ENCODE results near the gene FAM89B.

FAM89B gene

GRCh38 chr11:65589444-65590239 lies 17.3 kb downstream of the FAM89B start:
- TF ChIP-seq TAF1 (IDR thresholded peaks at IDR 0.05; ENCODE audit: borderline replicate concordance, insufficient read depth, low read length) = no peak
- TF ChIP-seq, protein P1, sequence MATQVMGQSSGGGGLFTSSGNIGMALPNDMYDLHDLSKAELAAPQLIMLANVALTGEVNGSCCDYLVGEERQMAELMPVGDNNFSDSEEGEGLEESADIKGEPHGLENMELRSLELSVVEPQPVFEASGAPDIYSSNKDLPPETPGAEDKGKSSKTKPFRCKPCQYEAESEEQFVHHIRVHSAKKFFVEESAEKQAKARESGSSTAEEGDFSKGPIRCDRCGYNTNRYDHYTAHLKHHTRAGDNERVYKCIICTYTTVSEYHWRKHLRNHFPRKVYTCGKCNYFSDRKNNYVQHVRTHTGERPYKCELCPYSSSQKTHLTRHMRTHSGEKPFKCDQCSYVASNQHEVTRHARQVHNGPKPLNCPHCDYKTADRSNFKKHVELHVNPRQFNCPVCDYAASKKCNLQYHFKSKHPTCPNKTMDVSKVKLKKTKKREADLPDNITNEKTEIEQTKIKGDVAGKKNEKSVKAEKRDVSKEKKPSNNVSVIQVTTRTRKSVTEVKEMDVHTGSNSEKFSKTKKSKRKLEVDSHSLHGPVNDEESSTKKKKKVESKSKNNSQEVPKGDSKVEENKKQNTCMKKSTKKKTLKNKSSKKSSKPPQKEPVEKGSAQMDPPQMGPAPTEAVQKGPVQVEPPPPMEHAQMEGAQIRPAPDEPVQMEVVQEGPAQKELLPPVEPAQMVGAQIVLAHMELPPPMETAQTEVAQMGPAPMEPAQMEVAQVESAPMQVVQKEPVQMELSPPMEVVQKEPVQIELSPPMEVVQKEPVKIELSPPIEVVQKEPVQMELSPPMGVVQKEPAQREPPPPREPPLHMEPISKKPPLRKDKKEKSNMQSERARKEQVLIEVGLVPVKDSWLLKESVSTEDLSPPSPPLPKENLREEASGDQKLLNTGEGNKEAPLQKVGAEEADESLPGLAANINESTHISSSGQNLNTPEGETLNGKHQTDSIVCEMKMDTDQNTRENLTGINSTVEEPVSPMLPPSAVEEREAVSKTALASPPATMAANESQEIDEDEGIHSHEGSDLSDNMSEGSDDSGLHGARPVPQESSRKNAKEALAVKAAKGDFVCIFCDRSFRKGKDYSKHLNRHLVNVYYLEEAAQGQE (IDR thresholded peaks at IDR 0.05; ENCODE audit: insufficient read depth in 1 of 2, low read depth in 2 of 2, low read length in 2 of 2) = no peak
- no peak for TF ChIP-seq SIN3A (IDR thresholded peaks at IDR 0.05; ENCODE audit: borderline replicate concordance, insufficient read depth, low read length)
- TF ChIP-seq POLR2AphosphoS5 (IDR thresholded peaks at IDR 0.05; ENCODE audit: low read depth, low read length) = no peak
- no peak for TF ChIP-seq FOXP2 (optimal IDR thresholded peaks at IDR 0.05; ENCODE audit: borderline replicate concordance, extremely low read depth, extremely low read length, insufficient read depth)

DNA sequence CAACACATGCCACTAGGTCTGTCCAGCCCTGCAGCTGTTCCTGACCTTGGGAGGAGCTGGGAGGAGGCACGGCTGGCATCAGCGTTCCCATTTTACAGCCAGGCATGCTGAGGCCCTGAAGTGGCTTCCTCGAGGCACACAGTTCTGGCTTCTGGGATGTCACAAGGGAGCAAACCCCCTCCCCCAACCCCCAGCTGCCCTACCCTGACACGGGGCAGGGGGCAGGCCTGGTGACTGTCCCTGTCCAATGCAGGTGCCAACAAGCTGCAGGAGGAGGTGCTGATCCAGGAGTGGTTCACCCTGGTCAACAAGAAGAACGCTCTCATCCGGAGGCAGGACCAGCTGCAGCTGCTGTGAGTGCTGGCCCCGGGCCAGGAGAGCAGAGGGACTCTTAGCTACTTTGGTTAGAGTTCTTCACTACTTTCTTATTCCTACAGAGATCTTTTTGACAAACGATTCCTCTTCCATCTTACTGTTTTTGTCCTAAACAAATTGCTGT lies 18.0 kb downstream of the FAM89B start:
- no peak for TF ChIP-seq TAF1 (IDR thresholded peaks at IDR 0.05; ENCODE audit: borderline replicate concordance, insufficient read depth, low read length)

DNA sequence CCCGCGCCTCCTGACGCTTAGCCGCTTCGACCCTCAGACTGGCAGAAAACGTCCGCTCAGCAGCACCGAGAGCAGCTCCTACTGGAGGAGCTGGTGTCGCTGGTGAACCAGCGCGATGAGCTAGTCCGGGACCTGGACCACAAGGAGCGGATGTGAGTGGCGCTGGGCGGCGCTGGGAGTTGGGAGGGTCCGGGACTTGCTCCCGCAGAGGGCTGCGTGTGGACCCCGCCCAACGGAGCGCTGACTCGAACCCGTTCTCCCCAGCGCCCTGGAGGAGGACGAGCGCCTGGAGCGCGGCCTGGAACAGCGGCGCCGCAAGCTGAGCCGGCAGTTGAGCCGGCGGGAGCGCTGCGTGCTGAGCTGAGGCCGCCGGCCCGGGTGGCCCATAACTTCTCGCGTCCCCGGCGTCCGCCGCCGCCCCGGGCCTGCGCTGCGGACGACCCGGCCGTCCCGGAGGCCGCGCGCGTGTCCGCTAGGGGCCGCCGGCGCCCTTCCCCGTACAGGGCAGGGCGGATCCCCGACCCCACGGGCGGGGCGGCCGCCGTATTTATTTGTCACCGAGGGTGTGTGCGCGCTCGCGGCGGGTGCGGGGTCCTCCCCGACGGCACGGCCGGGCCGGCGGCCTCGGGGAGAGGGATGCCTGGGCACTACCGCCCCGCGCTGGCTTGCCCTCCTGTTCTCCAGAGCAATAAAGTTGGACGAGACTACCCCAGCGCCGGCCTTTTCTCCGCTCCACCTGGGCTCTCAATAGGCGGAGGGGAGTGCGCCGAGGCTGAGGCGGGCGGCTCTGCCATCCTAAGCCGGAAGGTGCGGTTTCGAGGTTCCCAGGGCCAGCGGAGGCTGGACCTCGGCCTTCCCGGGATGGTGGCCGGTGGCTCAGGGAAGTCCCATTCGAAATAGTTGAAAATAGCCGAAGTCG lies 19.9 kb downstream of the FAM89B start:
- TF ChIP-seq FOXP2 (optimal IDR thresholded peaks at IDR 0.05; ENCODE audit: borderline replicate concordance, extremely low read depth, extremely low read length, insufficient read depth) (no peak), POLR2AphosphoS5 (IDR thresholded peaks at IDR 0.05; ENCODE audit: low read depth, low read length) (no peak), SIN3A (IDR thresholded peaks at IDR 0.05; ENCODE audit: borderline replicate concordance, insufficient read depth, low read length) (no peak), TAF1 (IDR thresholded peaks at IDR 0.05; ENCODE audit: borderline replicate concordance, insufficient read depth, low read length) (no peak)
- TF ChIP-seq, protein P1 (IDR thresholded peaks at IDR 0.05; ENCODE audit: insufficient read depth in 1 of 2, low read depth in 2 of 2, low read length in 2 of 2) = no peak

DNA sequence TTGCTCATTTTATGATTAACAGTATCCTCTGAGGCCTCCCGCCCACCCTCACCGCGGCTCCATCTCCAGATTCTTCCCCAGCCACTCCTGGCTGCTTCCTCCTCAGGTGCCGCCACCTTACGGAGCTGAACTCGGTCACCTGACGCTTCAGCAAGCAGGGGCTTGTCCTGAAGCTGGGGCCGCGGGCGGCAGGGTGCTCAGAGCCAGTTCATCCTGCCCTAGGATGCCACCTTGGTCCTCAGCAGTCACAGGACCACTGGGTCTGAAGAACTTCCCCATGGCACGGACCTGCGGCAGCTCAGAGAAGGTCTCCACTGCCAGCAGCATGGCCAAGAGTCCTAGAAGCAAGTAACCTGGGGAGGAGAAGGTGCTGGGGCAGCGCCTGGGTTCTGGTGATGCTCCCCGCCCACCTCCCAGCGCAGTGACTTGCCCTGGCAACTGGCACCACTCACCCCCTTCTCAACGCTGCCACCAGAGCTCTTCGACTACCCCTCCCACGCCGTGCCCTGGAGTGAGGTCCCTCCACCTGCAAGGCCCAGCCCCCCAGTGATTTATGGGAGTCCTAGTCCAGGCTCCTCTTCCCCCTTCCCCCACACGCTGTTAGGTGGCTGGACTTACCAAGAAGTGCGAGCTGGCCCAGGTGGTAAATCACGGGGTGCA lies 20.6 kb downstream of the FAM89B start:
- TF ChIP-seq POLR2AphosphoS5 (IDR thresholded peaks at IDR 0.05; ENCODE audit: low read depth, low read length) (no peak), FOXP2 (optimal IDR thresholded peaks at IDR 0.05; ENCODE audit: borderline replicate concordance, extremely low read depth, extremely low read length, insufficient read depth) (no peak), TAF1 (IDR thresholded peaks at IDR 0.05; ENCODE audit: borderline replicate concordance, insufficient read depth, low read length) (no peak), SIN3A (IDR thresholded peaks at IDR 0.05; ENCODE audit: borderline replicate concordance, insufficient read depth, low read length) (no peak)
- TF ChIP-seq, protein P1 (IDR thresholded peaks at IDR 0.05; ENCODE audit: insufficient read depth in 1 of 2, low read depth in 2 of 2, low read length in 2 of 2) = no peak
